Lower lobe of right lung (tissue), 2 donors: ENCODE results near the gene RFTN1. TPM values are rescaled to one million over a fixed set of nuclear protein-coding genes. Genes with fewer than 3 reads are reported as not detected.
A peak's percentile ranks its signal among the peaks of the same experiment; 100 is the strongest.

Experiments used
- ATAC-seq, 2 donors: fragments of 200-7000 bp; cut with Tn5 transposase; one replicate each; pipeline ENCODE4 v1.9.1; 2020 to 2022; ENCODE audit warnings: mild to moderate bottlenecking in 2 of 2, moderate library complexity in 2 of 2
- DNase-seq: peaks from one replicate; pipeline ENCODE4 v3.0.0-alpha.2; 2020
- H3K27ac ChIP-seq: fragments of 200-600 bp; one replicate; pipeline ENCODE4 v1.8.0; 2022
- H3K27me3 ChIP-seq: fragments of 200-600 bp; one replicate; pipeline ENCODE4 v1.8.0; 2022; ENCODE audit warnings: low read depth
- H3K36me3 ChIP-seq: fragments of 200-600 bp; one replicate; pipeline ENCODE4 v1.8.0; 2022; ENCODE audit warnings: mild to moderate bottlenecking
- H3K4me1 ChIP-seq: fragments of 200-600 bp; one replicate; pipeline ENCODE4 v1.8.0; 2022
- H3K4me3 ChIP-seq: fragments of 200-600 bp; one replicate; pipeline ENCODE4 v1.8.0; 2022; ENCODE audit warnings: mild to moderate bottlenecking
- H3K9me3 ChIP-seq: fragments of 200-600 bp; one replicate; pipeline ENCODE4 v1.8.0; 2022
- CTCF ChIP-seq: fragments of 200-600 bp; IDR thresholded peaks from one replicate; pipeline ENCODE4 v1.8.0; 2022; ENCODE audit warnings: antibody characterized with exemption, mild to moderate bottlenecking
- intact Hi-C: fragments of 100-400 bp; cut with DNase I; formaldehyde crosslinking; loops from one replicate; pipeline ENCODE4 v1.11.0; 2022
- total RNA-seq: library from RNA; stranded (reverse); fragmentation: NEBNext Ultra II Directional; extraction: Animal tissue kit (Norgen Biotek cat#: 25700); gene quantifications from one replicate; pipeline ENCODE4 v1.2.1, GENCODE V29; 2021
- donor health status: DM: no; HTN: yes; CAD: no; lungs with severe emphysema.

The RFTN1 gene
- total RNA-seq, 1 donor from 2014 or later: 58.2 TPM

- Histone ChIP-seq H3K4me1 (peaks cover 30% of the 10 kb centered on the region), H3K27ac (no peak overlapping the region), H3K27me3 (no peaks in the 10 kb centered on the region), H3K36me3 (peaks cover 6% of the 10 kb centered on the region), H3K4me3 (no peak overlapping the region), H3K9me3 (no peaks in the 10 kb centered on the region)
- intact Hi-C loops: no loop called here
- TF ChIP-seq CTCF: no peak
- ATAC-seq (no peak), DNase-seq (no peak)
Observed at GRCh38 chr3:16468002-16468335, 45.5 kb downstream of the RFTN1 start.

GRCh38 chr3:16467393-16467792, 46.1 kb downstream of the RFTN1 start:
- no peaks in the 10 kb centered on the region for H3K27me3 ChIP-seq
- intact Hi-C loops: no loop called here
- H3K27ac ChIP-seq: no peak overlapping the region
- DNase-seq (no peak), ATAC-seq (peak; percentile 31 to 58)
- peaks cover 33% of the 10 kb centered on the region for H3K4me1 ChIP-seq
- no peak overlapping the region for H3K4me3 ChIP-seq
- no peak for TF ChIP-seq CTCF
- H3K36me3 ChIP-seq: peaks cover 3% of the 10 kb centered on the region
- no peaks in the 10 kb centered on the region for H3K9me3 ChIP-seq

GRCh38 chr3:16466822-16467221, 46.7 kb downstream of the RFTN1 start:
- H3K27me3 ChIP-seq: no peaks in the 10 kb centered on the region
- H3K27ac ChIP-seq: no peak overlapping the region
- DNase-seq: no peak
- intact Hi-C loops: no loop called here
- H3K4me3 ChIP-seq: no peak overlapping the region
- no peaks in the 10 kb centered on the region for H3K9me3 ChIP-seq
- peaks cover 34% of the 10 kb centered on the region for H3K4me1 ChIP-seq
- ATAC-seq: no peak
- H3K36me3 ChIP-seq: no peaks in the 10 kb centered on the region
- no peak for TF ChIP-seq CTCF

- ATAC-seq: no peak
- TF ChIP-seq CTCF: no peak
- no peak overlapping the region for H3K4me3 ChIP-seq
- H3K4me1 ChIP-seq: peaks cover 44% of the 10 kb centered on the region
- H3K27ac ChIP-seq: no peak overlapping the region
- no peaks in the 10 kb centered on the region for H3K27me3 ChIP-seq
- intact Hi-C loops: no loop called here
- H3K9me3 ChIP-seq: no peaks in the 10 kb centered on the region
- DNase-seq: no peak
- no peaks in the 10 kb centered on the region for H3K36me3 ChIP-seq
Observed at GRCh38 chr3:16464511-16465148, 48.9 kb downstream of the RFTN1 start.

- Histone ChIP-seq H3K27me3 (no peaks in the 10 kb centered on the region), H3K27ac (no peak overlapping the region), H3K9me3 (no peaks in the 10 kb centered on the region), H3K4me1 (peaks cover 39% of the 10 kb centered on the region), H3K36me3 (no peaks in the 10 kb centered on the region), H3K4me3 (no peak overlapping the region)
- ATAC-seq (no peak), DNase-seq (no peak)
- intact Hi-C loops: no loop called here
- no peak for TF ChIP-seq CTCF
Observed at GRCh38 chr3:16463914-16464313, 49.6 kb downstream of the RFTN1 start.

- no peaks in the 10 kb centered on the region for H3K27me3 ChIP-seq
- no peak for ATAC-seq
- no peak overlapping the region for H3K27ac ChIP-seq
- DNase-seq: no peak
- no peaks in the 10 kb centered on the region for H3K36me3 ChIP-seq
- no peak for TF ChIP-seq CTCF
- H3K4me3 ChIP-seq: no peak overlapping the region
- intact Hi-C loops: no loop called here
- no peaks in the 10 kb centered on the region for H3K9me3 ChIP-seq
- peaks cover 32% of the 10 kb centered on the region for H3K4me1 ChIP-seq
Observed at GRCh38 chr3:16463119-16463518, 50.4 kb downstream of the RFTN1 start.
